HUES6 (cell line): ENCODE measurements around the gene RNF17.

Source experiments
- H3K27ac ChIP-seq: 2 replicates; pipeline ENCODE4 v1.7.0; 2013; ENCODE audit warnings: low read depth, mild to moderate bottlenecking, low read length, inconsistent platforms
- H3K27me3 ChIP-seq: 2 replicates; pipeline ENCODE4 v1.6.1; 2013; ENCODE audit warnings: low read length; ENCODE audit not compliant: control insufficient read depth, insufficient read depth
- H3K36me3 ChIP-seq: 2 replicates; pipeline ENCODE4 v1.6.1; 2013; ENCODE audit warnings: low read length; ENCODE audit not compliant: control insufficient read depth, insufficient read depth
- H3K4me1 ChIP-seq: 2 replicates; pipeline ENCODE4 v1.6.1; 2013; ENCODE audit warnings: low read length; ENCODE audit not compliant: control insufficient read depth, insufficient read depth
- H3K4me3 ChIP-seq: 2 replicates; pipeline ENCODE4 v1.5.1; 2013; ENCODE audit warnings: low read depth, low read length
- H3K9ac ChIP-seq: one replicate; pipeline ENCODE4 v1.6.1; 2013; ENCODE audit warnings: mild to moderate bottlenecking, low read length
- H3K9me3 ChIP-seq: 2 replicates; pipeline ENCODE4 v1.6.1; 2013; ENCODE audit warnings: low read depth, low read length; ENCODE audit not compliant: control insufficient read depth, insufficient read depth

The RNF17 gene

GRCh38 chr13:24860770-24861169 is 96.8 kb downstream of the RNF17 start:
- H3K9ac ChIP-seq, result no peak overlapping the region
- H3K4me3 ChIP-seq, result no peak overlapping the region
- no peaks in the 10 kb centered on the region for H3K36me3 ChIP-seq
- peaks cover 2% of the 10 kb centered on the region; the same call in 1 of the 2 replicates for H3K9me3 ChIP-seq
- H3K4me1 ChIP-seq, result peaks cover 3% of the 10 kb centered on the region; the same call in 1 of the 2 replicates
- H3K27ac ChIP-seq, result no peak overlapping the region
- H3K27me3 ChIP-seq, result no peaks in the 10 kb centered on the region

GRCh38 chr13:24861617-24862362 is 97.8 kb downstream of the RNF17 start:
- Histone ChIP-seq H3K9ac (no peak overlapping the region), H3K4me3 (no peak overlapping the region), H3K27me3 (no peaks in the 10 kb centered on the region), H3K27ac (no peak overlapping the region), H3K36me3 (no peaks in the 10 kb centered on the region), H3K9me3 (peaks cover 2% of the 10 kb centered on the region; the same call in 1 of the 2 replicates), H3K4me1 (peaks cover 3% of the 10 kb centered on the region; the same call in 1 of the 2 replicates)

- H3K9ac ChIP-seq, result no peak overlapping the region
- H3K9me3 ChIP-seq, result peaks cover 2% of the 10 kb centered on the region; the same call in 1 of the 2 replicates
- H3K4me1 ChIP-seq, result peaks cover 4% of the 10 kb centered on the region; the same call in 1 of the 2 replicates
- no peaks in the 10 kb centered on the region for H3K36me3 ChIP-seq
- no peak overlapping the region for H3K27ac ChIP-seq
- H3K4me3 ChIP-seq, result no peak overlapping the region
- H3K27me3 ChIP-seq, result no peaks in the 10 kb centered on the region
These were observed 100.0 kb downstream of the RNF17 start for GRCh38 chr13:24863748-24864540.

- H3K27me3 ChIP-seq, result no peaks in the 10 kb centered on the region
- peaks cover 2% of the 10 kb centered on the region; the same call in 1 of the 2 replicates for H3K9me3 ChIP-seq
- no peak overlapping the region for H3K27ac ChIP-seq
- H3K36me3 ChIP-seq, result no peaks in the 10 kb centered on the region
- H3K4me1 ChIP-seq, result peaks cover 10% of the 10 kb centered on the region; the same call in 1 of the 2 replicates
- no peak overlapping the region for H3K9ac ChIP-seq
- no peak overlapping the region for H3K4me3 ChIP-seq
These were observed 100.6 kb downstream of the RNF17 start for GRCh38 chr13:24864579-24864978.

- H3K4me3 ChIP-seq, result no peak overlapping the region
- peaks cover 2% of the 10 kb centered on the region; the same call in 1 of the 2 replicates for H3K9me3 ChIP-seq
- H3K36me3 ChIP-seq, result no peaks in the 10 kb centered on the region
- no peaks in the 10 kb centered on the region for H3K27me3 ChIP-seq
- no peak overlapping the region for H3K9ac ChIP-seq
- H3K27ac ChIP-seq, result no peak overlapping the region
- H3K4me1 ChIP-seq, result peaks cover 11% of the 10 kb centered on the region; the same call in 1 of the 2 replicates
These were observed 101.4 kb downstream of the RNF17 start for GRCh38 chr13:24865163-24865953.

GRCh38 chr13:24866488-24866887 is 102.5 kb downstream of the RNF17 start:
- no peaks in the 10 kb centered on the region for H3K36me3 ChIP-seq
- no peak overlapping the region for H3K9ac ChIP-seq
- H3K4me1 ChIP-seq, result peaks cover 11% of the 10 kb centered on the region; the same call in 1 of the 2 replicates
- no peak overlapping the region for H3K27ac ChIP-seq
- H3K27me3 ChIP-seq, result no peaks in the 10 kb centered on the region
- no peak overlapping the region for H3K4me3 ChIP-seq
- peaks cover 2% of the 10 kb centered on the region; the same call in 1 of the 2 replicates for H3K9me3 ChIP-seq

- H3K4me3 ChIP-seq, result no peak overlapping the region
- no peaks in the 10 kb centered on the region for H3K27me3 ChIP-seq
- H3K36me3 ChIP-seq, result no peaks in the 10 kb centered on the region
- H3K27ac ChIP-seq, result no peak overlapping the region
- no peaks in the 10 kb centered on the region for H3K9me3 ChIP-seq
- no peak overlapping the region for H3K9ac ChIP-seq
- H3K4me1 ChIP-seq, result peaks cover 9% of the 10 kb centered on the region; the same call in 1 of the 2 replicates
These were observed 104.9 kb downstream of the RNF17 start for GRCh38 chr13:24868874-24869273.

- Histone ChIP-seq H3K4me3 (no peak overlapping the region), H3K27me3 (no peaks in the 10 kb centered on the region), H3K27ac (no peak overlapping the region), H3K9ac (no peak overlapping the region), H3K4me1 (peaks cover 9% of the 10 kb centered on the region; the same call in 1 of the 2 replicates), H3K9me3 (no peaks in the 10 kb centered on the region), H3K36me3 (no peaks in the 10 kb centered on the region)
These were observed 106.4 kb downstream of the RNF17 start for GRCh38 chr13:24870380-24870760.

GRCh38 chr13:24875566-24875965 is 111.6 kb downstream of the RNF17 start:
- no peak overlapping the region for H3K4me3 ChIP-seq
- no peaks in the 10 kb centered on the region for H3K9me3 ChIP-seq
- H3K27ac ChIP-seq, result no peak overlapping the region
- no peak overlapping the region for H3K9ac ChIP-seq
- H3K4me1 ChIP-seq, result peaks cover 9% of the 10 kb centered on the region
- no peaks in the 10 kb centered on the region for H3K27me3 ChIP-seq
- H3K36me3 ChIP-seq, result no peaks in the 10 kb centered on the region

- peaks cover 9% of the 10 kb centered on the region for H3K4me1 ChIP-seq
- peaks cover 4% of the 10 kb centered on the region for H3K36me3 ChIP-seq
- H3K27ac ChIP-seq, result no peak overlapping the region
- H3K27me3 ChIP-seq, result no peaks in the 10 kb centered on the region
- H3K9me3 ChIP-seq, result no peaks in the 10 kb centered on the region
- no peak overlapping the region for H3K9ac ChIP-seq
- no peak overlapping the region for H3K4me3 ChIP-seq
These were observed 113.6 kb downstream of the RNF17 start for GRCh38 chr13:24877531-24877930.
